Left kidney (tissue), 2 donors: ENCODE measurements around the gene SNTA1. TPM values are rescaled to one million over a fixed set of nuclear protein-coding genes. Genes with fewer than 3 reads are reported as not detected.
"Not testable (repeated sequence)": the region's sequence is repeated elsewhere in the genome, so short reads cannot be mapped to it uniquely, and the experiment has no call there.

ENCODE experiments used
- DNase-seq: peaks from one replicate; pipeline ENCODE4 v3.0.0-alpha.2; 2013
- polyA plus RNA-seq: library from polyadenylated mRNA; unstranded; fragments of 120-200 nt; gene quantifications from one replicate; pipeline ENCODE4 v1.2.1, GENCODE V29; 2013; ENCODE audit not compliant: insufficient read length

The SNTA1 gene
- polyA plus RNA-seq, 1 donor = 9.1 TPM

GRCh38 chr20:33433465-33434234 is 9.9 kb downstream of the SNTA1 start:
- no peak for DNase-seq

DNA sequence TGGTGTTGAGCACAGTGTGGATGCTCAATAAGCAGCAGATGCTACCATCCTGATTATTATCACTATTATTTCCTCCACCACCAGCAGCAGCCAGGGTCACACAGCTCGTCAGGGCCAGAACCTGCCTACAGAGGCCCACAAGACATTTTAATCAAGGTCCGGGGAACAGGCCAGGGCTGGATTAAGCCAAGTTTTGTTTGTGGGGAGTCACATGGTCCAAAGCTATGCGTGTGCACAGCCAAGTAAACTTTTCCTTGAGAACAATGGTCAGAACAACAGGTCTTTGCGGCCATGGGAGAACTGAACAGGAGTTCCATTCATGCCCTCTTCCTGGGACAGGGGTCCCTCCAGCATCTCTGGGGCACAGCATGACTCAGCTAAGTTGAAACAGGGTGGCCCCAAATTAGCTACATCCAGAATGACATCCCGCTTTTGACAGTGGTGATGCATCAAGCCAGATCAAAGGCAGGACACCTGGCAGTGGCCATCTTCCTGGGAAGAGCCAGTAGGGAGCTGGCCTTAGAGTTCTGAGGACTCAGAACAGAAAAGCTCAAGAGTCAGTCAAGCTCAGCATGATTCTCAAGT is 11.7 kb downstream of the SNTA1 start:
- DNase-seq = no peak

DNA sequence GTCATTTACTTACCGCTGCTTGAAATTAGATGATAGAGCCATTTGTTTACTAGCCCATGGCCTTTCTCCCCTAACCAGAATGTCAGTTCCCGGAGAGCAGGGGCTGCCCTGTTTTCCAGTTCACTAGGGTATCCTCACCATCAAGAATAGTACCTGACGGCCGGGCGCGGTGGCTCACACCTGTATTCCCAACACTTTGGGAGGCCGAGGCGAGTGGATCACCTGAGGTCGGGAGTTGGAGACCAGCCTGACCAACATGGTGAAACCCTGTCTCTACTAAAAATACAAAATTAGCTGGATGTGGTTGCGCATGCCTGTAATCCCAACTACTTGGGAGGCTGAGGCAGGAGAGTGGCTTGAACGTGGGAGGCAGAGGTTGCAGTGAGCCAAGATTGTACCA is 19.7 kb downstream of the SNTA1 start:
- not testable (repeated sequence) for DNase-seq

DNA sequence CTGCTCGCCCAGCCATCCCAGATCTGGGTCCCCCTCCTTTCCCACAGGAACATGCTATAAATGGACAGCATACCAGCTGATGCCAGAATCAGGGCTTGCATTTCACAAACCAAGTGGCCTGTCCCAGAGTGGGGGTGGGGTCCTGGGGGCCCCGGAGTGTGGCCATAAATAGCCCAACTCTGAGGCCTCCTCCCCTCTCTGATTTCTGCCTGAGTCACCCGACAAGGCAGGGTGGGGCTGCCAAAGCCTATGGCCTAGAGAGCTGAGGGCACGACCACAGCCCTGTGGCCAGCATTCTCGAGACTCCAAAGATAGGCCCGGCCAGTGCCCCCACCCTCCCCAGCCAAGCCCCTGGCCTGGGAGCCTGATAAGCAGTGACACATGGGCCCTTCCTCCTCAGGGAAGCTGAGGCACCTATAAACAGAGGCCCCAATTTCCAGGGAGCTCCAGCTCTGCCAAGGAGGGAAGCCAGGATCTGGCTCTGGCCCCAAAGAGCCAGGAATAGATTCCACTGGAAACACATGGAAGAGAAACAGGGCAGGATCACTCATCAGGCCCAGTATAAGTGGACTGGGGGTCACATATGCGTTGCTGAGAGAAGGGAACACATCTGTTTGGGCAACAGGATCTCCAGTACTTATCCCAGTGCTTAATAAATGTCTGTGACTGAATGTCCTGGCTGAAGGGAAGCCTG is 20.3 kb downstream of the SNTA1 start:
- DNase-seq = no peak

GRCh38 chr20:33419140-33419974 is 24.2 kb downstream of the SNTA1 start:
- no peak for DNase-seq

DNA sequence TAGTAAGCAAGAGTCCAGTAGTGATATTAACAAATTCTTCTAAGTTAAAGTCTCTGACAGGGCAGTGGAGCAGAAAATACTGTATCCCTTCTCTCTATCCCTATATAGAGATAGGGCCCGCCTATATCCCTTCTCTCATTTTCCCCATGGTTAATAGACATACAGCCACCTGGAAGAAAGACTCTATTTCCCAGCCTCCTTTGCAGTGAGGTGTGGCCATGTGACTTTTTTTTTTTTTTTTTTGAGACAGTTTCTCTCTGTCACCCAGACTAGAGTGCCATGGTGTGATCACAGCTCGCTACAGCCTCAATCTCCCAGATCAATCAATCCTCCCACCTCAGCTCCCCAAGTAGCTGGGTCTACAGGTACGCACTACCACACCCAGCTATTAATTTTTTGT is 25.5 kb downstream of the SNTA1 start:
- no peak for DNase-seq

DNA sequence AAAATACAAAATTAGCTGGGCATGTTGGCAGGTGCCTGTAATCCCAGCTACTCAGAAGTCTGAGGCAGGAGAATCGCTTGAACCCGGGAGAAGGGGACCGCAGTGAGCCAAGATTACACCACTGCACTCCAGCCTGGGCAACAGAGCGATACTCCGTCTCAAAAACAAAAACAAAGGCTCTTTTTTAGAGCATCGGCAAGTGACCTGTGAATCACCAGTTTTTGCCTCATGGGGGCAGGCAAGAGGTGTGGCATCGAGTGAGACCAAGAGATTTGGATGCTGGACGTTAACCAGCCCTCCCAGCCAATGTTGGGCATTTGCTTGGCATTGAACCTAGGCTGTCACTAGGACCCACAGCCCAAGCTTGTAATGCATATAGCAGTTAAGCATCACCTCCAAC is 27.6 kb downstream of the SNTA1 start:
- no peak for DNase-seq

DNA sequence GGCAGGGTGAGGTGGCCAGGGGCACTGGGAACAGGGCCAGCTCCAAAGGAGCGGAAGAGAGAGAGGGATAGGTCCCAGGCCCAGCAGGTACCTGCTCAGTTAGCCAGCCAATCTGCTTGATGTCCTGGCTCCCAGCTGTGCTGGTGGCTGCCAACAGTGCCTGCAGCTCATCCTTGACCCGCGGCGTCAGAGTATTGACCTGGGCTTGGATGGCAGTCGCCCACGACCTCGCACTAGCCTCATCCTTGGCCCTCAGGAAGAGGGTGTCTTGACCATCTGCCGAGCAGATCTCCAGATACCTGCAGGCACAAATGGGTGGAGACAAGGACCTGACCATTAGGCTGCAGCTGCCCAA is 31.1 kb downstream of the SNTA1 start:
- DNase-seq = no peak

GRCh38 chr20:33411711-33412483 is 31.7 kb downstream of the SNTA1 start:
- no peak for DNase-seq

GRCh38 chr20:33411242-33411641 is 32.3 kb downstream of the SNTA1 start:
- no peak for DNase-seq

DNA sequence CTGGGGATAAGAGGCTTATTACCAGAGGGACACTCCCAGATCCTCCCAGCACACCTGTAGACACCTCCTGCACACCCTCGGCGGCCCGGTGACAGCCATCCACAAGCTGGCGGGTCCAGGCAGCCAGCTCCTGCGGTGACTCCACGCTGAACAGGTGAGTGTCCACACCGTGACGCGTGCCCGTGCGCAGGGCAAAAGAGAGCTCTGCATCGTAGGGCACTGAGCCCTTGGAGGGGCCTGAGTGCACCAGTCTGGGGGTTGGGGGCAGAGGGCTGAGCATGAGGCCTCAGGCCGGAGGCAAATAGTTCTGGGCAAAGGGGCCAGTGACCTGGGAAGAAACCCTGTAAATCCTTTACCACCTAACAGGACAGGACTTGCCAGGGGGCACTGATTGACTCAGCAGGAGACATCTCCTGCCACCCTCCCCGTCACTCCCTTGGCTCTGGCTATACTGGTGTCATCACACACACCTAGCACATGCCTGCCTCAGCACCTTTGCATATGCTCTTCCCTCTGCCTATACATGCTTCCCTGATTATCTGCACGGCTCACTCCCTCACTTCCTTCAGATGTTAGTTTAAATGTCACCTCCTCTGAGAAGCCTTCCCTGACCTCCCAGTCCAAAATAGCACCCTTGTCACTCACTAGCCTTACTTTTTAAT is 33.4 kb downstream of the SNTA1 start:
- no peak for DNase-seq

DNA sequence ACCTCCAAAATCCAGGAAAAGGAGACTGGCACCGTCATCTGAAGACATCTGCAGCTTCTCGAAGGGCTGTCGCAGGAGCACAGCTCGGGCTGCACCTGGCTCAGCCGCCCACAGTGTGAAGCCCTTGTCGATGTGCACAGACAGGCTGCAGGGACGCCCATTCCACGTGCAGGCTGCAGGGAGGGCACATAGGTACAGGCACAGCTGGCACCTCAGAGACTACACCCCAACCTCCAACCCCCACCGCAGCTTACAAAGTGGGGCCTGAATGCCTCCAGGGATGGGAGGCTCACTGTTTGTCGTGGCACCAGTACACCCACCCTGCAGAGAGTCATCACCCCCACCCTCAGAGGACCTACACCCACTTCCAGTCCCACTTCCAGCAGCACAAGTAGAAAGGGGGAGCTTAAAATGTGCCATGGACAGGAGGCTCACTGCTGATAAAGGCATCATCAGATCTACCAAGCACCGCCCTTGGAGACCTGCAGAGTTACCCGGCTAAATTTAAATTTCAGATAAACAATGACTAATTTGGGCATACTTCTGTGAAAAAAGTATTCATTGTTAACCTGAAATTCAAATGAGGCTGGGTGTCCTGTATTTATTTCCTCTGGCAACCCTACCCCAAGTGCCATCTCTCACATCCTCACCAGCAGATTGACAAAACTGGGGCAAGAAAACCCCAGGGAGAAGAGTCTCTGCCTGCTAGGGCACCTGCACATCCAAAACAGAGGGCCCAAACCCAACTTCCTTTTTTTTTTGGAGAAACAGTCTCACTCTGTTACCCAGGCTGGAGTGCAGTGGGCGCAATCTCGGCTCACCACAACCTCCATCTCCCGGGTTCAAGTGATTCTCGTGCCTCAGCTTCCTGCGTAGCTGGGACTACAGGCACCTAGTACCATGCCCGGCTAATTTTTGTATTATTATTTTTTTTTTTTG is 34.6 kb downstream of the SNTA1 start:
- no peak for DNase-seq

- DNase-seq = no peak
Observed at GRCh38 chr20:33408313-33408712, 35.2 kb downstream of the SNTA1 start.

GRCh38 chr20:33407796-33408195 is 35.8 kb downstream of the SNTA1 start:
- no peak for DNase-seq

- no peak for DNase-seq
Observed at GRCh38 chr20:33407251-33407650, 36.3 kb downstream of the SNTA1 start.

- no peak for DNase-seq
Observed at GRCh38 chr20:33404281-33404680, 39.3 kb downstream of the SNTA1 start.

- no peak for DNase-seq
Observed at GRCh38 chr20:33401921-33402369, 41.6 kb downstream of the SNTA1 start.

DNA sequence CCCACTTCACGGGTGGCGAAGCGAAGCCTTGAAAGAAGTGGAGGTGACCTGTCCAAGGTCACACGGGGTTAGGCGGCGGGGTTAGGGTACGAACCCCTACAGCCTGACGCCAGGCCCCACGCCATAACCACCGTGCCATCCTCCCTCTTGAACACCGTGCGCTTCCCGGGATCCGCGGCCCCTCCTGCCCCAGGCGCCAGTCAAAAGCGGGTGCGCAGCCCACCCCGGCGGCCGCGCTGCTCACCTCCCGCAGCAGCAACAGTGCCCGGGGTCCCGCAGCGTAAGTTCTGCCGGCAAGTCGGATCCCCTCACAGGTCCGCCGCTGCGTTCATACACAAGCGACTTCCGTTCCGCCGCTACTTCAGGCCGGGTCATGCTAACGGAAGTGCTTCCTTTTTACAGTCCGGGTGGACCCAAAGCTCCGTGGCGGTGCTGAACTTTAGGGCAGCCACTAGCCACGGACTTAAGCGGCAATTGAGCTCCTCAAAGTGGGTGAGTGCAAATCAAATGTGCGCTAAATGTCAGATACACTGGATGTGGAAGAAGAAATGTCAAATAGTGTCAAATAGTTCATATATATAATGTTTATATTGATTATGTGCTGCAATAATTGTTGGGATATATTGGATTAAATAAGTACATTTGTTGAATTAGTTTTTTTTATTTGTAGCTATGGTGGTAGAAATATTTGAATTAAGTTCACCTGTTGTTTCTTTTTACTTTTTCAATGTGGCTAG is 42.2 kb downstream of the SNTA1 start, which contains the start of gene CDK5RAP1:
TSS of gene CDK5RAP1 (minus strand) at position 336 of the 737 bp plus-strand sequence. CDS start 4,455 bp downstream, outside the sequence.
- peak; percentile 90 for DNase-seq

GRCh38 chr20:33400812-33401183 is 42.8 kb downstream of the SNTA1 start:
- no peak for DNase-seq
